Measurements from ENCODE around the gene VWC2L. TPM values are rescaled to one million over a fixed set of nuclear protein-coding genes. Genes with fewer than 3 reads are reported as not detected.

The VWC2L gene
- total RNA-seq, 1 experiment from 2014 or later, result not detected

GRCh38 chr2:214545898-214546542 lies 135.2 kb downstream of the VWC2L start:
- ChIA-PET CTCF (no interaction called here), POLR2A (no interaction called here)
- no peak for DNase-seq
- no peaks in the 10 kb centered on the region for H3K9me3 Mint-ChIP-seq (ENCODE audit: unreplicated experiment)
- H3K4me1 Mint-ChIP-seq (ENCODE audit: low read depth, unreplicated experiment), result no peaks in the 10 kb centered on the region
- H3K36me3 Mint-ChIP-seq (ENCODE audit: insufficient read depth, unreplicated experiment), result no peaks in the 10 kb centered on the region
- Histone ChIP-seq H3K4me3 (ENCODE audit: low read depth, low read length) (no peak overlapping the region), H3K36me3 (ENCODE audit: control insufficient read depth, insufficient read depth, low read length) (no peaks in the 10 kb centered on the region), H3K9me3 (no peaks in the 10 kb centered on the region), H3K4me1 (no peaks in the 10 kb centered on the region), H3K27me3 (replicated peaks; ENCODE audit: control insufficient read depth, insufficient read depth, low read length) (no peaks in the 10 kb centered on the region)
- H3K4me3 Mint-ChIP-seq (ENCODE audit: unreplicated experiment), result no peak overlapping the region
- H3K27ac Mint-ChIP-seq (ENCODE audit: unreplicated experiment), result no peak overlapping the region
- peaks cover 3% of the 10 kb centered on the region for H3K27me3 Mint-ChIP-seq (ENCODE audit: insufficient read depth, unreplicated experiment)
- BruUV-seq (replicated peaks), result no TSS peak
- TF ChIP-seq CTCF (IDR thresholded peaks at IDR 0.05; ENCODE audit: insufficient read depth in 1 of 2, low read depth in 1 of 2, low read length in 1 of 2, severe bottlenecking in 1 of 2, unreplicated experiment in 1 of 2), result no peak
- intact Hi-C loops (cut with micrococcal nuclease; ENCODE audit: unreplicated experiment), result no loop called here

- Mint-ChIP-seq H3K27ac (ENCODE audit: unreplicated experiment) (no peak overlapping the region), H3K4me1 (ENCODE audit: low read depth, unreplicated experiment) (no peaks in the 10 kb centered on the region), H3K9me3 (ENCODE audit: unreplicated experiment) (no peaks in the 10 kb centered on the region), H3K36me3 (ENCODE audit: insufficient read depth, unreplicated experiment) (no peaks in the 10 kb centered on the region), H3K27me3 (ENCODE audit: insufficient read depth, unreplicated experiment) (peaks cover 3% of the 10 kb centered on the region), H3K4me3 (ENCODE audit: unreplicated experiment) (no peak overlapping the region)
- H3K36me3 ChIP-seq (ENCODE audit: control insufficient read depth, insufficient read depth, low read length), result no peaks in the 10 kb centered on the region
- POLR2A ChIA-PET, result no interaction called here
- no TSS peak for BruUV-seq (replicated peaks)
- H3K4me3 ChIP-seq (ENCODE audit: low read depth, low read length), result no peak overlapping the region
- CTCF ChIA-PET, result no interaction called here
- H3K4me1 ChIP-seq, result no peaks in the 10 kb centered on the region
- no peaks in the 10 kb centered on the region for H3K9me3 ChIP-seq
- TF ChIP-seq CTCF (IDR thresholded peaks at IDR 0.05; ENCODE audit: insufficient read depth in 1 of 2, low read depth in 1 of 2, low read length in 1 of 2, severe bottlenecking in 1 of 2, unreplicated experiment in 1 of 2), result no peak
- no peaks in the 10 kb centered on the region for H3K27me3 ChIP-seq (replicated peaks; ENCODE audit: control insufficient read depth, insufficient read depth, low read length)
- no peak for DNase-seq
- intact Hi-C loops (cut with micrococcal nuclease; ENCODE audit: unreplicated experiment), result no loop called here
Measured at GRCh38 chr2:214547931-214548330, 137.1 kb downstream of the VWC2L start.

GRCh38 chr2:214549946-214550345 lies 139.1 kb downstream of the VWC2L start:
- no peak overlapping the region for H3K4me3 Mint-ChIP-seq (ENCODE audit: unreplicated experiment)
- H3K27me3 Mint-ChIP-seq (ENCODE audit: insufficient read depth, unreplicated experiment), result peaks cover 3% of the 10 kb centered on the region
- intact Hi-C loops (cut with micrococcal nuclease; ENCODE audit: unreplicated experiment), result no loop called here
- Histone ChIP-seq H3K4me1 (no peaks in the 10 kb centered on the region), H3K4me3 (ENCODE audit: low read depth, low read length) (no peak overlapping the region), H3K9me3 (no peaks in the 10 kb centered on the region), H3K27me3 (replicated peaks; ENCODE audit: control insufficient read depth, insufficient read depth, low read length) (no peaks in the 10 kb centered on the region), H3K36me3 (ENCODE audit: control insufficient read depth, insufficient read depth, low read length) (no peaks in the 10 kb centered on the region)
- BruUV-seq (replicated peaks), result no TSS peak
- ChIA-PET CTCF (no interaction called here), POLR2A (no interaction called here)
- no peak overlapping the region for H3K27ac Mint-ChIP-seq (ENCODE audit: unreplicated experiment)
- H3K9me3 Mint-ChIP-seq (ENCODE audit: unreplicated experiment), result no peaks in the 10 kb centered on the region
- no peak for DNase-seq
- no peak for TF ChIP-seq CTCF (IDR thresholded peaks at IDR 0.05; ENCODE audit: insufficient read depth in 1 of 2, low read depth in 1 of 2, low read length in 1 of 2, severe bottlenecking in 1 of 2, unreplicated experiment in 1 of 2)
- no peaks in the 10 kb centered on the region for H3K4me1 Mint-ChIP-seq (ENCODE audit: low read depth, unreplicated experiment)
- no peaks in the 10 kb centered on the region for H3K36me3 Mint-ChIP-seq (ENCODE audit: insufficient read depth, unreplicated experiment)
